GM23248 (cell line): ENCODE measurements around the gene TCP11X2. TPM values are rescaled to one million over a fixed set of nuclear protein-coding genes. Genes with fewer than 3 reads are reported as not detected.
A peak's percentile ranks its signal among the peaks of the same experiment; 100 is the strongest.
"Not testable (repeated sequence)": the region's sequence is repeated elsewhere in the genome, so short reads cannot be mapped to it uniquely, and the experiment has no call there.

Experiments used
- DNase-seq: peaks from one replicate; pipeline ENCODE4 v3.0.0-alpha.2; 2015
- H2AFZ ChIP-seq: fragments of 200-600 bp; sonication (generic); 2 replicates; pipeline ENCODE4 v1.6.1; 2016; ENCODE audit warnings: antibody characterized with exemption
- H3F3A ChIP-seq: fragments of 200-600 bp; sonication (generic); 2 replicates; pipeline ENCODE4 v1.6.1; 2016; ENCODE audit warnings: mild to moderate bottlenecking, antibody characterized with exemption, mixed run types; ENCODE audit not compliant: insufficient read depth
- H3K27ac ChIP-seq: fragments of 200-600 bp; sonication (generic); 2 replicates; pipeline ENCODE4 v1.5.1; 2016; ENCODE audit warnings: mild to moderate bottlenecking
- H3K27me3 ChIP-seq: fragments of 200-600 bp; sonication (generic); replicated peaks from 2 replicates; pipeline ENCODE4 v1.6.1; 2016; ENCODE audit warnings: mild to moderate bottlenecking; ENCODE audit not compliant: insufficient read depth
- H3K36me3 ChIP-seq: fragments of 200-600 bp; sonication (generic); 2 replicates; pipeline ENCODE4 v1.6.1; 2016; ENCODE audit warnings: low read depth, mild to moderate bottlenecking
- H3K4me1 ChIP-seq: fragments of 200-600 bp; sonication (generic); 2 replicates; pipeline ENCODE4 v1.6.1; 2016; ENCODE audit warnings: mild to moderate bottlenecking; ENCODE audit not compliant: insufficient read depth
- H3K4me2 ChIP-seq: fragments of 200-600 bp; sonication (generic); one replicate; pipeline ENCODE4 v1.6.1; 2016; ENCODE audit warnings: mild to moderate bottlenecking; ENCODE audit not compliant: unreplicated experiment
- H3K4me3 ChIP-seq: fragments of 200-600 bp; sonication (generic); 2 replicates; pipeline ENCODE4 v1.5.1; 2016; ENCODE audit warnings: mild to moderate bottlenecking
- H3K79me2 ChIP-seq: fragments of 200-600 bp; sonication (generic); 2 replicates; pipeline ENCODE4 v1.6.1; 2016; ENCODE audit warnings: mild to moderate bottlenecking; ENCODE audit not compliant: insufficient read depth
- H3K9ac ChIP-seq: fragments of 200-600 bp; sonication (generic); 2 replicates; pipeline ENCODE4 v1.6.1; 2016; ENCODE audit warnings: mild to moderate bottlenecking
- H3K9me2 ChIP-seq: fragments of 200-600 bp; sonication (generic); 2 replicates; pipeline ENCODE4 v1.6.1; 2016; ENCODE audit warnings: mixed run types, mild to moderate bottlenecking, moderate library complexity; ENCODE audit not compliant: insufficient read depth
- H3K9me3 ChIP-seq: fragments of 200-600 bp; sonication (generic); one replicate; pipeline ENCODE4 v1.6.1; 2017; ENCODE audit warnings: low read depth
- H4K20me1 ChIP-seq: fragments of 200-600 bp; sonication (generic); 2 replicates; pipeline ENCODE4 v1.6.0; 2016; ENCODE audit not compliant: insufficient read depth
- EZH2 ChIP-seq: fragments of 200-600 bp; sonication (generic); IDR thresholded peaks from 2 replicates; pipeline ENCODE4 v1.6.1; 2018; ENCODE audit warnings: antibody characterized with exemption, mild to moderate bottlenecking; ENCODE audit not compliant: insufficient read depth, poor library complexity, severe bottlenecking
- EZH2phosphoT487 ChIP-seq: fragments of 200-600 bp; sonication (generic); IDR thresholded peaks from 2 replicates; pipeline ENCODE4 v1.6.1; 2018; ENCODE audit warnings: antibody characterized with exemption, moderate library complexity, mild to moderate bottlenecking, low read depth; ENCODE audit not compliant: insufficient read depth
- WGBS, 2 experiments: methylation state at CpG; one replicate each; pipeline ENCODE4 v1.1.6; 2015 to 2017; ENCODE audit warnings: low lambda C conversion rate in 2 of 2, low coverage in 1 of 2; ENCODE audit errors: missing lambda C conversion rate in 2 of 2; 5-methylcytosine and 5-hydroxymethylcytosine counted together
- in situ Hi-C: fragments of 300-500 bp; cut with MboI; formaldehyde crosslinking; loops from 2 replicates; pipeline ENCODE4 v1.15.0; 2020
- polyA plus RNA-seq: library from polyadenylated mRNA; unstranded; fragments of >200 nt; fragmentation: Nextera tagmentation; extraction: Ambion mirVana; gene quantifications from 2 replicates; pipeline ENCODE4 v1.2.1, GENCODE V29; 2016
- total RNA-seq: library from RNA; depleted of rRNA; stranded (reverse); fragments of >200 nt; shearing (Covaris generic); gene quantifications from 2 replicates; pipeline ENCODE4 v1.2.3, GENCODE V29; 2014; rRNA removed

Gene TCP11X2
- total RNA-seq (not detected in 2 replicates), polyA plus RNA-seq (not detected in 2 replicates)

GRCh38 chrX:102471762-102472220, at the start of gene TCP11X2:
Gene TCP11X2 (minus strand): TSS chrX:102471812.
- H3F3A ChIP-seq, H3K36me3 ChIP-seq, H3K9ac ChIP-seq, H2AFZ ChIP-seq, H3K9me3 ChIP-seq, H3K27me3 ChIP-seq, H3K9me2 ChIP-seq, in situ Hi-C loops, H3K27ac ChIP-seq, DNase-seq, H3K4me2 ChIP-seq, H4K20me1 ChIP-seq, H3K4me3 ChIP-seq, H3K79me2 ChIP-seq, H3K4me1 ChIP-seq: not testable (repeated sequence)
- WGBS, 2 experiments = 40 to 48% methylated on average over 1 to 5 of the region's 17 CpGs

GRCh38 chrX:102517326-102517725, 45.7 kb upstream of the TCP11X2 start:
- no peak for TF ChIP-seq EZH2
- TF ChIP-seq EZH2phosphoT487 = no peak
- H2AFZ ChIP-seq = peak overlapping the region; percentile 51; the same call in 1 of the 2 replicates

GRCh38 chrX:102515975-102516941, 44.6 kb upstream of the TCP11X2 start, which contains the start of gene TMSB15A:
Gene TMSB15A (minus strand): TSS chrX:102516739.
- no peak within 1 kb of the TSS for H3K9ac ChIP-seq
- in situ Hi-C loops = no loop called here

More at GRCh38 chrX:102517326-102517725, 45.7 kb upstream of the TCP11X2 start:
- no peaks in the 10 kb centered on the region for H4K20me1 ChIP-seq
- no peak overlapping the region for H3K4me2 ChIP-seq
- in situ Hi-C loops = no loop called here
- H3K9me3 ChIP-seq = no peaks in the 10 kb centered on the region
- no peak overlapping the region for H3K27ac ChIP-seq
- no peak overlapping the region for H3K4me3 ChIP-seq
- peak; percentile 39 for DNase-seq
- no peak overlapping the region for H3K9ac ChIP-seq
- no peaks in the 10 kb centered on the region for H3K36me3 ChIP-seq
- no peaks in the 10 kb centered on the region for H3K27me3 ChIP-seq
- no peaks in the 10 kb centered on the region for H3K9me2 ChIP-seq
- 20 to 28% methylated on average over 7 of the region's 7 CpGs for WGBS, 2 experiments
- no peaks in the 10 kb centered on the region for H3K4me1 ChIP-seq
- no peaks in the 10 kb centered on the region for H3F3A ChIP-seq
- H3K79me2 ChIP-seq = no peaks in the 10 kb centered on the region

GRCh38 chrX:102514536-102514935, 42.9 kb upstream of the TCP11X2 start:
- in situ Hi-C loops = no loop called here
- WGBS, 2 experiments = 82 to 90% methylated on average over 1 of the region's 1 CpG

More at GRCh38 chrX:102515975-102516941, 44.6 kb upstream of the TCP11X2 start, which contains the start of gene TMSB15A:
- DNase-seq = peak; percentile 66
- Histone ChIP-seq H3K27me3 (no peaks in the 10 kb centered on the region), H2AFZ (peak within 1 kb of the TSS; percentile 78), H3K27ac (no peak within 1 kb of the TSS), H3K9me2 (no peaks in the 10 kb centered on the region), H4K20me1 (no peaks in the 10 kb centered on the region), H3K4me3 (peak within 1 kb of the TSS; percentile 67), H3K36me3 (no peaks in the 10 kb centered on the region), H3F3A (no peaks in the 10 kb centered on the region), H3K79me2 (no peaks in the 10 kb centered on the region), H3K9me3 (no peaks in the 10 kb centered on the region), H3K4me2 (peak within 1 kb of the TSS; percentile 76), H3K4me1 (no peaks in the 10 kb centered on the region)
- TF ChIP-seq EZH2phosphoT487 = no peak
- no peak for TF ChIP-seq EZH2
- 1 to 3% methylated on average over 11 to 33 of the region's 62 CpGs for WGBS, 2 experiments

More at GRCh38 chrX:102514536-102514935, 42.9 kb upstream of the TCP11X2 start:
- Histone ChIP-seq H3K27me3 (no peaks in the 10 kb centered on the region), H3F3A (no peaks in the 10 kb centered on the region), H3K9me2 (no peaks in the 10 kb centered on the region), H3K4me1 (no peaks in the 10 kb centered on the region), H3K9me3 (no peaks in the 10 kb centered on the region), H3K36me3 (no peaks in the 10 kb centered on the region), H3K27ac (no peak overlapping the region), H4K20me1 (no peaks in the 10 kb centered on the region), H3K4me3 (no peak overlapping the region), H3K9ac (no peak overlapping the region), H3K4me2 (no peak overlapping the region), H3K79me2 (no peaks in the 10 kb centered on the region), H2AFZ (no peak overlapping the region)
- TF ChIP-seq EZH2 = no peak
- no peak for TF ChIP-seq EZH2phosphoT487
- DNase-seq = no peak
